ENCODE measurements around the gene RNF187.

- no peak for TF ChIP-seq ARNTL (CRISPR knock-in tag; IDR thresholded peaks at IDR 0.05; ENCODE audit: borderline replicate concordance, low read depth)
- TF ChIP-seq PATZ1 (CRISPR knock-in tag; IDR thresholded peaks at IDR 0.05; ENCODE audit: borderline replicate concordance): no peak
- no peak for TF ChIP-seq BACH2 (CRISPR knock-in tag; IDR thresholded peaks at IDR 0.05; ENCODE audit: borderline replicate concordance)
- TF ChIP-seq GLIS3 (CRISPR knock-in tag; IDR thresholded peaks at IDR 0.05): no peak
- no peak for TF ChIP-seq ISL1 (CRISPR knock-in tag; IDR thresholded peaks at IDR 0.05)
- TF ChIP-seq ZFP30 (CRISPR knock-in tag; IDR thresholded peaks at IDR 0.05): no peak
- no peak for TF ChIP-seq RARB (CRISPR knock-in tag; IDR thresholded peaks at IDR 0.05)
- no peak for TF ChIP-seq ZC3H10 (CRISPR knock-in tag; IDR thresholded peaks at IDR 0.05)
- no peak for TF ChIP-seq POU6F1 (CRISPR knock-in tag; IDR thresholded peaks at IDR 0.05; ENCODE audit: borderline replicate concordance, low read depth)
Observed at GRCh38 chr1:228514421-228514820, 27.2 kb downstream of the RNF187 start.

All from SK-N-SH treated with all-trans-retinoic acid at 6 μM for 48 hours (cell line).